Astrocyte of the cerebellum (primary cell): ENCODE data around the gene CENPQ.

ENCODE experiments used
- DNase-seq: peaks from one replicate; pipeline ENCODE4 v3.0.0-alpha.2; 2011; ENCODE audit warnings: low read depth
- H3K4me3 ChIP-seq: 2 replicates; pipeline ENCODE4 v1.5.1; 2011; ENCODE audit warnings: mild to moderate bottlenecking, low read depth, low read length, moderate library complexity
- CTCF ChIP-seq: IDR thresholded peaks from 2 replicates; pipeline ENCODE4 v1.5.1; 2012; ENCODE audit warnings: low read length, low read depth, moderate library complexity, mild to moderate bottlenecking; ENCODE audit errors: missing control alignments
- in situ Hi-C: cut with HindIII; loops from 2 replicates; pipeline ENCODE4 v1.10.0; 2017; ENCODE audit warnings: low sequenced_read_pairs

CENPQ gene

GRCh38 chr6:49515485-49516146, 52.4 kb downstream of the CENPQ start:
- in situ Hi-C loops, result no loop called here
- DNase-seq, result no peak
- no peak overlapping the region for H3K4me3 ChIP-seq
- TF ChIP-seq CTCF, result no peak

GRCh38 chr6:49516147-49516505, 53.0 kb downstream of the CENPQ start:
- H3K4me3 ChIP-seq, result no peak overlapping the region
- DNase-seq, result no peak
- TF ChIP-seq CTCF, result no peak
- in situ Hi-C loops, result no loop called here

- TF ChIP-seq CTCF, result no peak
- in situ Hi-C loops, result no loop called here
These were observed 54.7 kb downstream of the CENPQ start for GRCh38 chr6:49517919-49518318.

GRCh38 chr6:49519660-49520059, 56.5 kb downstream of the CENPQ start:
- H3K4me3 ChIP-seq, result no peak overlapping the region
- in situ Hi-C loops, result no loop called here
- DNase-seq, result no peak
- TF ChIP-seq CTCF, result no peak

More at GRCh38 chr6:49517919-49518318, 54.7 kb downstream of the CENPQ start:
- DNase-seq, result no peak
- H3K4me3 ChIP-seq, result no peak overlapping the region

GRCh38 chr6:49522710-49523593, 59.8 kb downstream of the CENPQ start:
- H3K4me3 ChIP-seq, result no peak overlapping the region
- in situ Hi-C loops, result no loop called here
- DNase-seq, result no peak
- no peak for TF ChIP-seq CTCF

GRCh38 chr6:49523901-49524300, 60.7 kb downstream of the CENPQ start:
- no peak overlapping the region for H3K4me3 ChIP-seq
- DNase-seq, result no peak
- in situ Hi-C loops, result no loop called here
- no peak for TF ChIP-seq CTCF
